Neural crest cell (in vitro differentiated cells): ENCODE data around the gene RAB19. TPM values are rescaled to one million over a fixed set of nuclear protein-coding genes. Genes with fewer than 3 reads are reported as not detected.

Experiments
- DNase-seq: peaks from one replicate; pipeline ENCODE4 v3.0.0; 2021; ENCODE audit warnings: low read depth, mixed read lengths, low spot score
- H3K27ac Mint-ChIP-seq: one replicate; pipeline ENCODE4 v1.8.0; 2021; ENCODE audit warnings: mild to moderate bottlenecking, mixed read lengths; ENCODE audit not compliant: unreplicated experiment
- H3K27me3 Mint-ChIP-seq: 2 replicates; pipeline ENCODE4 v1.8.0; 2021; ENCODE audit warnings: low read depth, mild to moderate bottlenecking, mixed read lengths
- H3K36me3 Mint-ChIP-seq: 2 replicates; pipeline ENCODE4 v1.8.0; 2021; ENCODE audit warnings: low read depth, mild to moderate bottlenecking, mixed read lengths
- H3K4me1 Mint-ChIP-seq: 2 replicates; pipeline ENCODE4 v1.8.0; 2021; ENCODE audit warnings: mixed read lengths
- H3K4me3 Mint-ChIP-seq: one replicate; pipeline ENCODE4 v1.8.0; 2021; ENCODE audit warnings: mild to moderate bottlenecking, mixed read lengths
- H3K9me3 Mint-ChIP-seq: 2 replicates; pipeline ENCODE4 v1.8.0; 2021; ENCODE audit warnings: mixed read lengths
- total RNA-seq: library from RNA; stranded (reverse); gene quantifications from 2 replicates; pipeline ENCODE4 v1.2.1, GENCODE V29; 2021
- TF ChIP-seq, protein P1 (sequence below): fragments of 200-600 bp; sonication (generic); conservative IDR thresholded peaks from 2 replicates; pipeline ENCODE4 v1.5.0; 2021; ENCODE audit warnings: antibody characterized with exemption, mild to moderate bottlenecking

Gene RAB19
- total RNA-seq, 1 donor from 2014 or later = not detected

DNA sequence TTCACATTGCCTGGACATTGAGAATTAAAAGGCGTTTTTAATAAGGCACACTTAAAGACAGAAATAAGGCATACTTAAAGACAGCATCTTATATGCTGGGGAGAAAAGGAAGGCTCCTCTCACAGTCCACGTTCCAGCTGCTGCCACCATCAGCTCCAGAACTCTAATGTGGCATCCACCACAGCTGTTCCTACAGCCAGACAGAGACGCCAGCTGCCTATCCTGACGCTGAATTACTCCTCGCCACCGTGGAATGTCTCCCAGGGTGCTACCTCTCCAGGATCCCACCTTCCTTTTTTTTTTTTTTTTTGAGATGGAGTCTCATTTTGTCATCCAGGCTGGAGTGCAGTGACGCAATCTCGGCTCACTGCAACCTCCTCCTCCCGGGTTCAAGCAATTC is 36.3 kb upstream of the RAB19 start:
- DNase-seq = no peak
- H3K36me3 Mint-ChIP-seq = peaks cover 11% of the 10 kb centered on the region
- no peak overlapping the region for H3K4me3 Mint-ChIP-seq
- no peaks in the 10 kb centered on the region for H3K4me1 Mint-ChIP-seq
- TF ChIP-seq, protein P1, sequence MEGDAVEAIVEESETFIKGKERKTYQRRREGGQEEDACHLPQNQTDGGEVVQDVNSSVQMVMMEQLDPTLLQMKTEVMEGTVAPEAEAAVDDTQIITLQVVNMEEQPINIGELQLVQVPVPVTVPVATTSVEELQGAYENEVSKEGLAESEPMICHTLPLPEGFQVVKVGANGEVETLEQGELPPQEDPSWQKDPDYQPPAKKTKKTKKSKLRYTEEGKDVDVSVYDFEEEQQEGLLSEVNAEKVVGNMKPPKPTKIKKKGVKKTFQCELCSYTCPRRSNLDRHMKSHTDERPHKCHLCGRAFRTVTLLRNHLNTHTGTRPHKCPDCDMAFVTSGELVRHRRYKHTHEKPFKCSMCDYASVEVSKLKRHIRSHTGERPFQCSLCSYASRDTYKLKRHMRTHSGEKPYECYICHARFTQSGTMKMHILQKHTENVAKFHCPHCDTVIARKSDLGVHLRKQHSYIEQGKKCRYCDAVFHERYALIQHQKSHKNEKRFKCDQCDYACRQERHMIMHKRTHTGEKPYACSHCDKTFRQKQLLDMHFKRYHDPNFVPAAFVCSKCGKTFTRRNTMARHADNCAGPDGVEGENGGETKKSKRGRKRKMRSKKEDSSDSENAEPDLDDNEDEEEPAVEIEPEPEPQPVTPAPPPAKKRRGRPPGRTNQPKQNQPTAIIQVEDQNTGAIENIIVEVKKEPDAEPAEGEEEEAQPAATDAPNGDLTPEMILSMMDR = no peak
- no peaks in the 10 kb centered on the region for H3K9me3 Mint-ChIP-seq
- H3K27ac Mint-ChIP-seq = no peak overlapping the region
- no peaks in the 10 kb centered on the region for H3K27me3 Mint-ChIP-seq

DNA sequence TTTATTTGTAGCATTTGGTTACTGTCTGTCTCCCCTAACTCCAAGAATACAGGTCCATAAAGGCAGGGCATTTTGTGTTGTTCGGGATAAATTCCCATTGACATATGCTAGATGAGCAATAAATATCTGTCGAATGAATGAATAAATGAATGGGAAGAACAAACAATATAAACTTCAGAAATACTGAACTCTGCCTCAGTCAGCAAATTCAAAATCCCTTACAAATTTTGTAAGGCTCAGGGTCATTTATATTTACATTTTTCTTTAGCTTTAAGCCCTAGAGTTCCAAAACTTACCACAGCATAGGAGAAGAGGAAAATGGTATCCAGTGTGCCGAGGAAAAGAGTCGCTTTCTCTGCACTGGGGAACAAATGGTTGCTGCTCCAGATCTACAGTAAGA is 34.6 kb upstream of the RAB19 start:
- DNase-seq = no peak
- H3K27me3 Mint-ChIP-seq = no peaks in the 10 kb centered on the region
- no peaks in the 10 kb centered on the region for H3K9me3 Mint-ChIP-seq
- H3K4me1 Mint-ChIP-seq = no peaks in the 10 kb centered on the region
- no peak overlapping the region for H3K4me3 Mint-ChIP-seq
- H3K36me3 Mint-ChIP-seq = peaks cover 4% of the 10 kb centered on the region
- H3K27ac Mint-ChIP-seq = no peak overlapping the region
- TF ChIP-seq, protein P1 = no peak

DNA sequence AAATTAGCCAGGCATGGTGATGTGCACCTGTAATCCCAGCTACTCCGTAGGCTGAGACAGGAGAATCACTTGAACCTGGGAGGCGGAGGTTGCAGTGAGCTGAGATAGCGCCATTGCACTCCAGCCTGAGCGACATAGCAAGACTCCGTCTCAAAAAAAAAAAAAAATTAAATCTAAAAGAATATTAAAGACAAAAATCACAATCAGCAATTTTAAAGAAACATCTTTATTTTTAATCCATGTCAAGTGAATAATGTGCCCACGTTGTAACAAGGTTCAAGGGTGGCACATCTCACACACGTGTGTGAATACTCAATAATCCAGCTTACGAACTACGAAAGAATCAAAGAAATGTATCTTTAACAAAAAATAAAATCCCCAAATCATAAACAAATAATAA is 28.5 kb upstream of the RAB19 start:
- no peak overlapping the region for H3K27ac Mint-ChIP-seq
- no peaks in the 10 kb centered on the region for H3K9me3 Mint-ChIP-seq
- no peaks in the 10 kb centered on the region for H3K27me3 Mint-ChIP-seq
- no peaks in the 10 kb centered on the region for H3K4me1 Mint-ChIP-seq
- TF ChIP-seq, protein P1 = no peak
- DNase-seq = no peak
- no peak overlapping the region for H3K4me3 Mint-ChIP-seq
- H3K36me3 Mint-ChIP-seq = peaks cover 7% of the 10 kb centered on the region

DNA sequence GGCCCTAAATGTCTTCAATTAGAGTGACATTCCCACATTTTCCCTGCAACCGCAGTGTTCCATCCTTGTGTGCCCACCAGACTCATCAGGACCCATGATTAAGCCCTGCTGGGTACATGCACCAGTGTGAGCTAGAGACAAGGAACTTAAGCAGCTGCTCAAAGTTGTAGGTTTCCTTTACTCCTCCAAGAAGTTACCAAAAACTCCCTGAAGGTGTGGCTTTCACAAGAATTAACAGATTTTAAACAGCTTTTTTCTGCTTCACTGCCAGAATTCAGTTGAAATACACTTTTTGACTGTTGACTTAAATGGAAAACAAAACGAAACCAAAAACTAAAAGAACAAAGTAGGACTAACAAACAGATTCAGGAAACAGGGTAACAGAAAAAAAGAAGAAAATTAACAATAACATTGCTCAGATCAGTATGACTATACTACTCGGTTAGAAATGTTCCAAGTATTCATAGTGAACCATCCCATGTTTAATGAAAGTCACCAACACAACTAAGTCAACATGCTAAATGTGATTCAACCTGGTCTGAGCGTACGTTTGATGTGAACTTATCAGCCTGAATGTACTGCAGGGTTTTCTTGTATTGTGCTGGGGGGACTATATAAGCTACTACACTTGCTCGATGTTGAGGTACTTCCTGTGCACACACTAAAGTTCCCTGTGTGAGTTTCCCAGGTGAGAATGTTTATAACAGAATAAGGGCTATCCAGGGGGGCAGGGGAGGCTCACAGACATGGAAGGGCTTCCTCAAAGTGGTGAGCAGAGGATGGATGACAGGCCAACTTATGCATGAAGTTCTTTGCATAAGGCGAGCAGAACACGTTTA is 27.7 kb upstream of the RAB19 start:
- H3K27me3 Mint-ChIP-seq = no peaks in the 10 kb centered on the region
- H3K27ac Mint-ChIP-seq = no peak overlapping the region
- H3K9me3 Mint-ChIP-seq = no peaks in the 10 kb centered on the region
- peaks cover 7% of the 10 kb centered on the region for H3K36me3 Mint-ChIP-seq
- TF ChIP-seq, protein P1 = no peak
- no peak overlapping the region for H3K4me3 Mint-ChIP-seq
- DNase-seq = no peak
- no peaks in the 10 kb centered on the region for H3K4me1 Mint-ChIP-seq

GRCh38 chr7:140383954-140384713 is 19.7 kb upstream of the RAB19 start:
- TF ChIP-seq, protein P1 = no peak
- Mint-ChIP-seq H3K27ac (no peak overlapping the region), H3K27me3 (no peaks in the 10 kb centered on the region), H3K4me3 (no peak overlapping the region), H3K9me3 (no peaks in the 10 kb centered on the region), H3K36me3 (peaks cover 6% of the 10 kb centered on the region), H3K4me1 (no peaks in the 10 kb centered on the region)
- no peak for DNase-seq
